Measurements from ENCODE around the gene AVEN. TPM values are rescaled to one million over a fixed set of nuclear protein-coding genes. Genes with fewer than 3 reads are reported as not detected.

The AVEN gene
- total and polyA plus RNA-seq, 4 donors, result 18.1 to 58.7 (median 27.0) TPM

DNA sequence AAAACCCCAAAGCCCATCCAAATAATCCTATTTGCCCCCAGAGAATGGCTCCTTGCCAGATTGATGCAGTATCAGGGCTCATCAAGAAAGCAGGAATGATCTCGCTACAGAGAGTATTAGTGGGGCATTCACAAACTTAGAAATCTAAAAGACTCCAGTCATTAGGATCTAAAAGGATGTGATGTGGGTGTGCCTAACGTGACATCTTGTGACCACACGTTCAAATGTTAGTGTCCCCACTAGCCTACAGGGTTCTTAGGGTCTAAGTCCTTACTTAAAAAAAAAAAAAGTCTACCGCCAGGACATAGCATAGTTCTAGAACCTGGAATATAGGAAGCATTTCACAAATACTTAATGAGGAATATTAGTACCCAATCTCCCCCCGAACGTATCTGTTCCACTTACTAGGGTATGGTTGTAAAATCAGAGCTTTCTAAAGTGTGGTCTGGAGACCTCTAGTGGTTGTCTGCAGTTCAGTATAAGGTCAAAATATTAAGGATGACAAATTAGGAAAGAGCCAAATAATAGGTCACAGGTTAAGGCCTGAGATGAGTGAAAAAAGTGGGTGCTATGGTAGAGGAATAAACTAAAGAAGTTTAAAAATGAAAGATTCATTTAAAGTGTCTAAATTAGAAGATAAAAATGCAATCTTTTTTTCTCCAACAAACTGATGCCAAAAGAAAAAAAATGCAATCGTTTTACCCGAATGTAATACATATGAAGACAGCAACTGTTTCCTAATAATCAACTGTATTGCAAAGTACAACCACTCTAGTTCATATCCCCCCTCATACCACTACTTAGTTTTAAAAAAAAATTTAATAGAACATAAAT is 75.0 kb downstream of the AVEN start:
- WGBS, 2 donors, result 59 to 62% methylated on average over 8 of the region's 8 CpGs
- H3K36me3 ChIP-seq (ENCODE audit: control insufficient read depth in 1 of 2, insufficient read depth in 2 of 2, low read length in 1 of 2), result no peaks in the 10 kb centered on the region
- no peak for ATAC-seq (ENCODE audit: low FRiP score)

DNA sequence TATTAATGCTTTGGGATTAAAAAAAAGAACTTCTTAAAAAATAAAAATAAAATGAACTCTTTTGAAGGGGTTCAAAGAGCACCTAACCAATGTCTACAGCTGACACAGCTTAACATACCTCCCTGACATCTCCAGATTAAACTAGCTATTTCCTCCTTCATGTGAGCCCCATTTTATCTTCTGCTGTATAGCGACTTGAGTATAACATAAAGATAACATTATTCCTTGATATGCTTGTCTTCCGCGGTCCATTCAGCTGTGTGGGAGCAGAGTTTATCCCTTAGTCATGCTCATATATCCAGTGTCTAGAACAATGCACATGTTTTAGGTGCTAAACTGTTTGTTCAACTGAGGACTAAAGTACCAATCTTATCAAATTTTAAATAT is 78.5 kb downstream of the AVEN start:
- 45 to 59% methylated on average over 3 of the region's 3 CpGs for WGBS, 2 donors
- intact Hi-C loops (cut with DNase I), result no loop called here
- Histone ChIP-seq H3K4me3 (ENCODE audit: low read length in 2 of 2) (no peak overlapping the region), H3K4me1 (ENCODE audit: control insufficient read depth in 1 of 2, insufficient read depth in 2 of 2, low read length in 2 of 2) (peaks cover 0 to 2% of the 10 kb centered on the region in 2 donors), H3K27me3 (ENCODE audit: control insufficient read depth in 1 of 2, insufficient read depth in 2 of 2, low read length in 1 of 2) (no peaks in the 10 kb centered on the region), H3K27ac (ENCODE audit: low read depth in 1 of 2, low read length in 2 of 2) (no peak overlapping the region), H3K9me3 (ENCODE audit: control insufficient read depth, low read length) (no peaks in the 10 kb centered on the region), H3K36me3 (ENCODE audit: control insufficient read depth in 1 of 2, insufficient read depth in 2 of 2, low read length in 1 of 2) (no peaks in the 10 kb centered on the region)
- DNase-seq (no peak), ATAC-seq (ENCODE audit: low FRiP score) (no peak)

More for the DNA sequence above, 75.0 kb downstream of the AVEN start:
- Histone ChIP-seq H3K4me3 (ENCODE audit: low read length in 2 of 2) (no peak overlapping the region), H3K27ac (ENCODE audit: low read depth in 1 of 2, low read length in 2 of 2) (no peak overlapping the region), H3K27me3 (ENCODE audit: control insufficient read depth in 1 of 2, insufficient read depth in 2 of 2, low read length in 1 of 2) (no peaks in the 10 kb centered on the region), H3K4me1 (ENCODE audit: control insufficient read depth in 1 of 2, insufficient read depth in 2 of 2, low read length in 2 of 2) (no peaks in the 10 kb centered on the region), H3K9me3 (ENCODE audit: control insufficient read depth, low read length) (no peaks in the 10 kb centered on the region)
- no peak for DNase-seq
- intact Hi-C loops (cut with DNase I), result no loop called here

GRCh38 chr15:33959844-33960548 is 79.0 kb downstream of the AVEN start:
- H3K27ac ChIP-seq (ENCODE audit: low read depth in 1 of 2, low read length in 2 of 2), result no peak overlapping the region
- no peak overlapping the region for H3K4me3 ChIP-seq (ENCODE audit: low read length in 2 of 2)
- no peaks in the 10 kb centered on the region for H3K27me3 ChIP-seq (ENCODE audit: control insufficient read depth in 1 of 2, insufficient read depth in 2 of 2, low read length in 1 of 2)
- ATAC-seq (ENCODE audit: low FRiP score) (no peak), DNase-seq (no peak)
- no peaks in the 10 kb centered on the region for H3K36me3 ChIP-seq (ENCODE audit: control insufficient read depth in 1 of 2, insufficient read depth in 2 of 2, low read length in 1 of 2)
- peaks cover 0 to 2% of the 10 kb centered on the region in 2 donors for H3K4me1 ChIP-seq (ENCODE audit: control insufficient read depth in 1 of 2, insufficient read depth in 2 of 2, low read length in 2 of 2)
- 88 to 90% methylated on average over 7 of the region's 7 CpGs for WGBS, 2 donors
- intact Hi-C loops (cut with DNase I), result no loop called here
- no peaks in the 10 kb centered on the region for H3K9me3 ChIP-seq (ENCODE audit: control insufficient read depth, low read length)

- WGBS, 2 donors, result 4 to 5% methylated on average over 1 of the region's 1 CpG
- Histone ChIP-seq H3K9me3 (ENCODE audit: control insufficient read depth, low read length) (no peaks in the 10 kb centered on the region), H3K4me3 (ENCODE audit: low read length in 2 of 2) (no peak overlapping the region), H3K27me3 (ENCODE audit: control insufficient read depth in 1 of 2, insufficient read depth in 2 of 2, low read length in 1 of 2) (no peaks in the 10 kb centered on the region), H3K4me1 (ENCODE audit: control insufficient read depth in 1 of 2, insufficient read depth in 2 of 2, low read length in 2 of 2) (peaks cover 0 to 2% of the 10 kb centered on the region in 2 donors), H3K27ac (ENCODE audit: low read depth in 1 of 2, low read length in 2 of 2) (no peak overlapping the region), H3K36me3 (ENCODE audit: control insufficient read depth in 1 of 2, insufficient read depth in 2 of 2, low read length in 1 of 2) (no peaks in the 10 kb centered on the region)
- no peak for ATAC-seq (ENCODE audit: low FRiP score)
- DNase-seq, result no peak
- intact Hi-C loops (cut with DNase I), result no loop called here
These were observed 82.6 kb downstream of the AVEN start for GRCh38 chr15:33956397-33956796.

DNA sequence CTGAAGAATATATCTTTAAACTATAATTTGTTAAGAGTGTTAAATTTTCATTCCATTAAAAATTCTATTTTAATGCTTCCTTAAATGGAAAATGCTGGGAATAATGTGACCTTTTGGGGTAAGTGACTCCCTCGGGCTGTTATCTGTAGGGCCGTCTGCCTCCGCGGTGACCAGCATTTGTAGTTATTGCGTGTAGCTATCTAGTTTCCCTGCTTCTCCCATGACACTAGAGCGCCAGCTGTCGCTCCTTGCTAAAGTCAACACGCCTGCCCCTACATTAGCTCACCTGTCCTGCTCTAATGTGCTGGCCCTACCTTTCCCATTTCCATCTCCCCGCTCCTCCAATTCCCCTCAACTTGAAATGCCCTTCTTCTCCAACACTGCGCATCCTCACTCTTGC is 83.1 kb downstream of the AVEN start:
- H3K4me3 ChIP-seq (ENCODE audit: low read length in 2 of 2), result no peak overlapping the region
- DNase-seq (no peak), ATAC-seq (ENCODE audit: low FRiP score) (no peak)
- H3K36me3 ChIP-seq (ENCODE audit: control insufficient read depth in 1 of 2, insufficient read depth in 2 of 2, low read length in 1 of 2), result no peaks in the 10 kb centered on the region
- intact Hi-C loops (cut with DNase I), result no loop called here
- H3K27me3 ChIP-seq (ENCODE audit: control insufficient read depth in 1 of 2, insufficient read depth in 2 of 2, low read length in 1 of 2), result no peaks in the 10 kb centered on the region
- no peaks in the 10 kb centered on the region for H3K9me3 ChIP-seq (ENCODE audit: control insufficient read depth, low read length)
- no peak overlapping the region for H3K27ac ChIP-seq (ENCODE audit: low read depth in 1 of 2, low read length in 2 of 2)
- 74 to 77% methylated on average over 10 of the region's 10 CpGs for WGBS, 2 donors
- peaks cover 0 to 2% of the 10 kb centered on the region in 2 donors for H3K4me1 ChIP-seq (ENCODE audit: control insufficient read depth in 1 of 2, insufficient read depth in 2 of 2, low read length in 2 of 2)

GRCh38 chr15:33946152-33946551 is 92.9 kb downstream of the AVEN start:
- Histone ChIP-seq H3K27me3 (ENCODE audit: control insufficient read depth in 1 of 2, insufficient read depth in 2 of 2, low read length in 1 of 2) (no peaks in the 10 kb centered on the region), H3K36me3 (ENCODE audit: control insufficient read depth in 1 of 2, insufficient read depth in 2 of 2, low read length in 1 of 2) (no peaks in the 10 kb centered on the region), H3K9me3 (ENCODE audit: control insufficient read depth, low read length) (no peaks in the 10 kb centered on the region), H3K4me1 (ENCODE audit: control insufficient read depth in 1 of 2, insufficient read depth in 2 of 2, low read length in 2 of 2) (no peaks in the 10 kb centered on the region), H3K4me3 (ENCODE audit: low read length in 2 of 2) (no peak overlapping the region), H3K27ac (ENCODE audit: low read depth in 1 of 2, low read length in 2 of 2) (no peak overlapping the region)
- 3 to 10% methylated on average over 1 of the region's 1 CpG for whole genome bisulfite sequencing, 2 donors
- ATAC-seq (ENCODE audit: low FRiP score) (no peak), DNase-seq (no peak)
- intact Hi-C loops (cut with DNase I), result no loop called here

GRCh38 chr15:33941279-33942063 is 97.5 kb downstream of the AVEN start:
- H3K36me3 ChIP-seq (ENCODE audit: control insufficient read depth in 1 of 2, insufficient read depth in 2 of 2, low read length in 1 of 2), result no peaks in the 10 kb centered on the region
- no peak for ATAC-seq (ENCODE audit: low FRiP score)

DNA sequence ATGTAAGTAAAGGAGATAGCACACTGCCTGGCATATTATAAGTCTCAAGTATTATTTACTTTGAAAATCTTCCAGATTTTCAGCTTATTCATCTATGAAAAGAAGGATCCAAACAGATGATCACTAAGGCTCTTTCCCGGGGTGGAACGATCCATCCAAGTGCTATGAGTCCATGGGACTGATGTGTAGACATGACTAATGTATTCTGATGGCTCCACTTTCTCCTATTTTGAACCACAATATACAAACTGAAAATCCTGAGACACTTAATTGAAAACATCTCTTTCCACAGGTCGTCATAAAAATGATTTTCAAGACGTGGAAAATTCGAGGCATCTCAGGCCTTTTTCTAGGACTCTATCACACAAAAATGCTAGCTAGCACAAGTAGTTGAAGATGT is 104.1 kb downstream of the AVEN start:
- no peak overlapping the region for H3K4me3 ChIP-seq (ENCODE audit: low read length in 2 of 2)
- intact Hi-C loops (cut with DNase I), result no loop called here
- WGBS, 2 donors, result 72 to 79% methylated on average over 5 of the region's 5 CpGs
- DNase-seq (no peak), ATAC-seq (ENCODE audit: low FRiP score) (no peak)
- H3K4me1 ChIP-seq (ENCODE audit: control insufficient read depth in 1 of 2, insufficient read depth in 2 of 2, low read length in 2 of 2), result no peaks in the 10 kb centered on the region
- H3K27ac ChIP-seq (ENCODE audit: low read depth in 1 of 2, low read length in 2 of 2), result no peak overlapping the region
- no peaks in the 10 kb centered on the region for H3K9me3 ChIP-seq (ENCODE audit: control insufficient read depth, low read length)
- H3K36me3 ChIP-seq (ENCODE audit: control insufficient read depth in 1 of 2, insufficient read depth in 2 of 2, low read length in 1 of 2), result no peaks in the 10 kb centered on the region
- H3K27me3 ChIP-seq (ENCODE audit: control insufficient read depth in 1 of 2, insufficient read depth in 2 of 2, low read length in 1 of 2), result no peaks in the 10 kb centered on the region

More at GRCh38 chr15:33941279-33942063, 97.5 kb downstream of the AVEN start:
- DNase-seq, result no peak
- H3K4me1 ChIP-seq (ENCODE audit: control insufficient read depth in 1 of 2, insufficient read depth in 2 of 2, low read length in 2 of 2), result no peaks in the 10 kb centered on the region
- H3K4me3 ChIP-seq (ENCODE audit: low read length in 2 of 2), result no peak overlapping the region
- no peaks in the 10 kb centered on the region for H3K9me3 ChIP-seq (ENCODE audit: control insufficient read depth, low read length)
- H3K27ac ChIP-seq (ENCODE audit: low read depth in 1 of 2, low read length in 2 of 2), result no peak overlapping the region
- intact Hi-C loops (cut with DNase I), result no loop called here
- H3K27me3 ChIP-seq (ENCODE audit: control insufficient read depth in 1 of 2, insufficient read depth in 2 of 2, low read length in 1 of 2), result no peaks in the 10 kb centered on the region
- WGBS, 2 donors, result 81 to 82% methylated on average over 4 of the region's 4 CpGs
